Measurements from ENCODE around the gene MICALL1. TPM values are rescaled to one million over a fixed set of nuclear protein-coding genes. Genes with fewer than 3 reads are reported as not detected.

Gene MICALL1
- total RNA-seq, 4 donors from 2014 or later = 125 to 157 (median 131) TPM

- Histone ChIP-seq H3K4me3 (peak overlapping the region; percentile 36), H3K27ac (no peak overlapping the region), H3K4me1 (no peaks in the 10 kb centered on the region), H3K9me3 (no peaks in the 10 kb centered on the region), H3K27me3 (no peaks in the 10 kb centered on the region), H3K36me3 (peaks cover under 1% of the 10 kb centered on the region)
- WGBS = 76% methylated on average over 5 of the region's 6 CpGs
- DNase-seq (ENCODE audit: low spot score in 2 of 2) = no peak
- TF ChIP-seq, protein P1, sequence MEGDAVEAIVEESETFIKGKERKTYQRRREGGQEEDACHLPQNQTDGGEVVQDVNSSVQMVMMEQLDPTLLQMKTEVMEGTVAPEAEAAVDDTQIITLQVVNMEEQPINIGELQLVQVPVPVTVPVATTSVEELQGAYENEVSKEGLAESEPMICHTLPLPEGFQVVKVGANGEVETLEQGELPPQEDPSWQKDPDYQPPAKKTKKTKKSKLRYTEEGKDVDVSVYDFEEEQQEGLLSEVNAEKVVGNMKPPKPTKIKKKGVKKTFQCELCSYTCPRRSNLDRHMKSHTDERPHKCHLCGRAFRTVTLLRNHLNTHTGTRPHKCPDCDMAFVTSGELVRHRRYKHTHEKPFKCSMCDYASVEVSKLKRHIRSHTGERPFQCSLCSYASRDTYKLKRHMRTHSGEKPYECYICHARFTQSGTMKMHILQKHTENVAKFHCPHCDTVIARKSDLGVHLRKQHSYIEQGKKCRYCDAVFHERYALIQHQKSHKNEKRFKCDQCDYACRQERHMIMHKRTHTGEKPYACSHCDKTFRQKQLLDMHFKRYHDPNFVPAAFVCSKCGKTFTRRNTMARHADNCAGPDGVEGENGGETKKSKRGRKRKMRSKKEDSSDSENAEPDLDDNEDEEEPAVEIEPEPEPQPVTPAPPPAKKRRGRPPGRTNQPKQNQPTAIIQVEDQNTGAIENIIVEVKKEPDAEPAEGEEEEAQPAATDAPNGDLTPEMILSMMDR (IDR thresholded peaks at IDR 0.05) = no peak
- no peak for TF ChIP-seq EP300 (IDR thresholded peaks at IDR 0.05)
- no peak for TF ChIP-seq POLR2AphosphoS5 (IDR thresholded peaks at IDR 0.05)
- TF ChIP-seq POLR2A (IDR thresholded peaks at IDR 0.05) = no peak
Observed at GRCh38 chr22:37981282-37982011, 75.3 kb downstream of the MICALL1 start.

DNA sequence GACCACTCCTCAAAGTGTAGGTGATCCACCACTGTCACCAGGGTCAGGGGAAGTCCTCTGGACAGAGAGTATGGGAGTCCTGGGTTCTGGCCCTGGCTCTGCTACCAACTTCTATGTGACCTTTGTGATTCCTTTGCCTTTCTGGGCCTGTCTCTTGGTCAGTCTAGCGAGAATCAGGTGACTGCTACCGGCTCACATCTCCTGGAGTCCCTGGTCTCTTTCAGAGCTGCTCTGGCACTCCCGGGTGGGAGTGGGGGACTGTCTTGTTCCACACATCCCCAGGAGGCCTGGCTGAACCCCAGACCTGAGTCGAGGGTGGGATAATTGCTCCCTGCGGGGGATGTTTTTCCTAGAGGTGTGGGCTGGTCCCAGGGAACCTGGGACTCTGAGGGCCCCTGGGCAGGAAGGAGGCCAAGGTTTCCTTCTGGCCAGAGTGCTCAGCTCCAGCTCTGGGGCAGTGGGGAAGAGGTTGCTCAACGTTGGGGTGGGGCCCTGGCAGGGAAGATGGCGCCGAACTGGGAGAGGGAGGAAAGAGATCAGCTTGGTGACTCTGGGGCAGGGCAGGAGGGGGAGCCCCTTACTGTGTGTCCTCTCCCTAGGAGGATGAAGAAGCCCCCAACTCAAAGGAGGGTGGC lies 76.2 kb downstream of the MICALL1 start:
- no peak overlapping the region for H3K27ac ChIP-seq
- no peaks in the 10 kb centered on the region for H3K27me3 ChIP-seq
- DNase-seq (ENCODE audit: low spot score in 2 of 2) = no peak
- H3K36me3 ChIP-seq = peaks cover 4% of the 10 kb centered on the region
- peak overlapping the region; percentile 36 for H3K4me3 ChIP-seq
- no peaks in the 10 kb centered on the region for H3K9me3 ChIP-seq
- TF ChIP-seq POLR2A (IDR thresholded peaks at IDR 0.05) (no peak), POLR2AphosphoS5 (IDR thresholded peaks at IDR 0.05) (no peak), EP300 (IDR thresholded peaks at IDR 0.05) (no peak)
- TF ChIP-seq, protein P1 (IDR thresholded peaks at IDR 0.05) = no peak
- WGBS = 65% methylated on average over 8 of the region's 8 CpGs
- no peaks in the 10 kb centered on the region for H3K4me1 ChIP-seq

GRCh38 chr22:37982938-37983859 lies 77.1 kb downstream of the MICALL1 start:
- 70% methylated on average over 49 of the region's 84 CpGs for WGBS
- Histone ChIP-seq H3K27ac (peak overlapping the region; percentile 61), H3K36me3 (peaks cover 4% of the 10 kb centered on the region)

DNA sequence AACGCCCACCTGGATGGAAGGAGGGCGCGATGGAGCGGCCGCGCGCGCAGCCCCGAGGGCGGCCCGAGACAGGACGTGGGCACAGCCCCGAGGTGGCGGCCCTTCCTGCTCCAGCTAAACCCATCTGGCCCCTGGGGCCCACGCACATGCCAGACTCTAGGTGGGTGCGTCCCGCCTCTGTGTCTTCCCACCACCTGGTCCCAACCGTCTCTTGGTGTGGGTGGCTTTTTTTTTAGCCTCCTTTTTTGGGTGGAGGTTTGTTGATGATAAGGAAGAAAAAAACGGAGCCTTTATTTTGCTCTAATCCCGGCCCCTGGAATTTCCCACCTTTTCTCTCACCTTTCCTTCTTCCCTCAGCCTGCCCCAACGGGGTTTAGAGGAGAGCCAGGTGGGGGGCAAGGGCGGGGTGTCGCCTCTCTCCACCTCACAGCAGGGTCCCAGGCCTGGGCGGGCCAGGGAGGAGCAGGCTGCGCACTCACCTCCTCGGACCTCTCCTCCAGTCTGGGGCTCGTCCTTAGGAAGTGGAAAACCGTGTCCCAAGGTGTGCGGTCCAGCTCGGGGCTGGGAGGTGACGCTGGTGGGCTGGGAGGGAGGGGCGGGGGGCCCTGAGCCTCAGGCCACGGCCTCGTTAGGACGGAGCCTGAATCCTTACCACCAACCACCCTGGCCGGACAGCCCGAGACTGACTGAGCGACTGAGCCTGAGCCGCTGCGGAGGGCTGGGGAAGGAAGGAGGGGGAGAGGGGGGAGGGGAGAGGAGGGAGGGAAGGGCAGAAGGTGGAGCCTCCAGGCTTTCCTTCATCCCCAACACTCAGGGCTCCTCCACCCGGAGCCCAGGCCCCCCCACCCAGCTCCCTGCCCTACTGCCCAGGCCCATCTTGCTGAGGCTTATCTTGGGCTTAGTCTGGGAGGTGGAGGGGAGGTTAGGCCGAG lies 78.0 kb downstream of the MICALL1 start, which contains the start of gene SOX10:
Gene SOX10, minus strand, starts transcription at position 696 of the 932 bp plus-strand sequence. CDS start 771 bp downstream, outside the sequence.
- WGBS = 84% methylated on average over 25 of the region's 42 CpGs
- DNase-seq (ENCODE audit: low spot score in 2 of 2) = no peak
- TF ChIP-seq EP300 (IDR thresholded peaks at IDR 0.05) = no peak
- TF ChIP-seq POLR2A (IDR thresholded peaks at IDR 0.05) = no peak
- TF ChIP-seq, protein P1 (IDR thresholded peaks at IDR 0.05) = no peak
- TF ChIP-seq POLR2AphosphoS5 (IDR thresholded peaks at IDR 0.05) = no peak
- Histone ChIP-seq H3K9me3 (no peaks in the 10 kb centered on the region), H3K4me3 (peak within 1 kb of the TSS; percentile 36), H3K36me3 (peaks cover 4% of the 10 kb centered on the region), H3K27ac (peak within 1 kb of the TSS; percentile 61), H3K4me1 (no peaks in the 10 kb centered on the region), H3K27me3 (no peaks in the 10 kb centered on the region)

More at GRCh38 chr22:37982938-37983859, 77.1 kb downstream of the MICALL1 start:
- TF ChIP-seq POLR2AphosphoS5 (IDR thresholded peaks at IDR 0.05) (no peak), POLR2A (IDR thresholded peaks at IDR 0.05) (no peak), EP300 (IDR thresholded peaks at IDR 0.05) (no peak)
- TF ChIP-seq, protein P1 (IDR thresholded peaks at IDR 0.05) = no peak
- no peak for DNase-seq (ENCODE audit: low spot score in 2 of 2)
- H3K4me1 ChIP-seq = no peaks in the 10 kb centered on the region
- H3K27me3 ChIP-seq = no peaks in the 10 kb centered on the region
- peak overlapping the region; percentile 36 for H3K4me3 ChIP-seq
- H3K9me3 ChIP-seq = no peaks in the 10 kb centered on the region
